GM23338 (cell line): ENCODE results near the gene CHD5. TPM values are rescaled to one million over a fixed set of nuclear protein-coding genes. Genes with fewer than 3 reads are reported as not detected.

Source experiments
- ATAC-seq: fragments of 200-7000 bp; cut with Tn5 transposase; 3 replicates; pipeline ENCODE4 v1.9.1; 2020
- DNase-seq: peaks from one replicate; pipeline ENCODE4 v3.0.0-alpha.2; 2015; ENCODE audit warnings: low spot score
- H2AFZ ChIP-seq: fragments of 200-600 bp; sonication (generic); 2 replicates; pipeline ENCODE4 v1.8.0; 2016; ENCODE audit warnings: antibody characterized with exemption, mild to moderate bottlenecking, moderate library complexity
- H3F3A ChIP-seq: fragments of 200-600 bp; sonication (generic); replicated peaks from 2 replicates; pipeline ENCODE4 v1.8.0; 2017; ENCODE audit warnings: antibody characterized with exemption, mixed run types, low read depth
- H3K27ac ChIP-seq: fragments of 200-600 bp; sonication (generic); 2 replicates; pipeline ENCODE4 v1.6.1; 2016; ENCODE audit warnings: low read depth
- H3K27me3 ChIP-seq: fragments of 200-600 bp; sonication (generic); 2 replicates; pipeline ENCODE4 v1.8.0; 2016; ENCODE audit warnings: mild to moderate bottlenecking, mixed run types, moderate library complexity; ENCODE audit not compliant: insufficient read depth
- H3K36me3 ChIP-seq: fragments of 200-600 bp; sonication (generic); 2 replicates; pipeline ENCODE4 v1.8.0; 2016; ENCODE audit warnings: mild to moderate bottlenecking; ENCODE audit not compliant: insufficient read depth
- H3K4me1 ChIP-seq: fragments of 200-600 bp; sonication (generic); 2 replicates; pipeline ENCODE4 v1.8.0; 2016; ENCODE audit warnings: mild to moderate bottlenecking, moderate library complexity; ENCODE audit not compliant: insufficient read depth
- H3K4me2 ChIP-seq: fragments of 200-600 bp; sonication (generic); 2 replicates; pipeline ENCODE4 v1.7.1; 2017; ENCODE audit warnings: mixed run types
- H3K4me3 ChIP-seq: fragments of 200-600 bp; sonication (generic); 2 replicates; pipeline ENCODE4 v1.6.1; 2016; ENCODE audit warnings: mixed run types
- H3K79me2 ChIP-seq: fragments of 200-600 bp; sonication (generic); replicated peaks from 2 replicates; pipeline ENCODE4 v1.8.0; 2017; ENCODE audit warnings: mild to moderate bottlenecking; ENCODE audit not compliant: insufficient read depth
- H3K9me2 ChIP-seq: fragments of 200-600 bp; sonication (generic); 2 replicates; pipeline ENCODE4 v1.8.0; 2017; ENCODE audit not compliant: insufficient read depth
- H4K20me1 ChIP-seq: fragments of 200-600 bp; sonication (generic); replicated peaks from 2 replicates; pipeline ENCODE4 v1.8.0; 2017; ENCODE audit warnings: mild to moderate bottlenecking; ENCODE audit not compliant: insufficient read depth
- H3K27ac Mint-ChIP-seq: 2 replicates; pipeline ENCODE4 v1.8.0; 2020; ENCODE audit warnings: inconsistent platforms, mild to moderate bottlenecking, moderate library complexity, mixed read lengths
- H3K27me3 Mint-ChIP-seq: 3 replicates; pipeline ENCODE4 v1.8.0; 2022; ENCODE audit warnings: low read depth, mild to moderate bottlenecking, moderate library complexity, mixed read lengths, inconsistent platforms; ENCODE audit not compliant: insufficient read depth, poor library complexity
- H3K36me3 Mint-ChIP-seq: 3 replicates; pipeline ENCODE4 v1.8.0; 2021; ENCODE audit warnings: low read depth, mild to moderate bottlenecking, inconsistent platforms, moderate library complexity, mixed read lengths
- H3K4me1 Mint-ChIP-seq: 3 replicates; pipeline ENCODE4 v1.8.0; 2020; ENCODE audit warnings: mild to moderate bottlenecking, inconsistent platforms, mixed read lengths
- H3K4me3 Mint-ChIP-seq: 3 replicates; pipeline ENCODE4 v1.8.0; 2021; ENCODE audit warnings: moderate library complexity, mild to moderate bottlenecking, inconsistent platforms, mixed read lengths
- H3K9me3 Mint-ChIP-seq: 3 replicates; pipeline ENCODE4 v1.8.0; 2020; ENCODE audit warnings: moderate library complexity, mild to moderate bottlenecking, inconsistent platforms, mixed read lengths
- JUNB ChIP-seq: IDR thresholded peaks from one replicate; pipeline ENCODE4 v1.6.1; 2016; ENCODE audit warnings: antibody characterized with exemption; ENCODE audit not compliant: unreplicated experiment
- NANOG ChIP-seq: IDR thresholded peaks from 2 replicates; pipeline ENCODE4 v1.6.1; 2016; ENCODE audit warnings: antibody characterized with exemption, borderline replicate concordance
- STAT1 ChIP-seq: IDR thresholded peaks from one replicate; pipeline ENCODE4 v1.6.1; 2016; ENCODE audit warnings: antibody characterized with exemption; ENCODE audit not compliant: unreplicated experiment
- polyA plus RNA-seq: library from polyadenylated mRNA; unstranded; fragments of >200 nt; fragmentation: Nextera tagmentation; extraction: Ambion mirVana; gene quantifications from 2 replicates; pipeline ENCODE4 v1.2.1, GENCODE V29; 2016
- total RNA-seq: library from RNA; depleted of rRNA; stranded (reverse); fragments of >200 nt; shearing (Covaris generic); gene quantifications from 2 replicates; pipeline ENCODE4 v1.2.3, GENCODE V29; 2014
- TF ChIP-seq, protein P1 (sequence below): IDR thresholded peaks from one replicate; pipeline ENCODE4 v1.6.1; 2018; ENCODE audit warnings: antibody characterized with exemption; ENCODE audit not compliant: unreplicated experiment
- TF ChIP-seq, protein P2 (sequence below), 2 experiments: fragments of 200-600 bp in 1 of 2; sonication (generic) in 1 of 2; conservative IDR thresholded peaks; 2 replicates each; pipeline versions ENCODE4 v1.5.1 to v1.6.1; 2016 to 2017; ENCODE audit warnings: antibody characterized with exemption in 2 of 2, low read depth in 2 of 2, mild to moderate bottlenecking in 2 of 2, moderate library complexity in 1 of 2
- TF ChIP-seq, protein P3 (sequence below): IDR thresholded peaks from 2 replicates; pipeline ENCODE4 v1.6.1; 2016; ENCODE audit warnings: antibody characterized with exemption

The CHD5 gene
- total and polyA plus RNA-seq, 2 experiments from 2014 or later = 0.32 to 1.0 TPM

DNA sequence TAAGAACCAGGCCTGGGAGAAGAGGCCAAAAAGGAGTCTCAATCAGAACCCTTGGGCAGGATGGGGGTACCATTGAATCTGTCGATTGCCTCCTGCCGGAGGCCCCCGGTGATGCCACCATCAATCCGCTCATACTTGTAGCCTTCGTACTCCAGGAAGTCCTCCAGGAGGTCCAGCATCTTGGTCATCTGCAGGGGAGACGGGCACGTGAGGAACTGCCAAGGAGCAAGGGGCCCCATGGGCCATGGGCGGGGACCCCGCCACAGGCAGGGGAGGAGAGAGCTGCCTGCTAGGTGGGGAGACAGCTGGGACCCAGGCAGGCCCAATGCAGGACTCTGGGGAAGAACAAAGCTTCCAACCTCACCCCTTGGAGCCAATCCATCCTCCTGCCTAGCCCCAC, 48.6 kb downstream of the CHD5 start (continued):
- TF ChIP-seq, protein P1, sequence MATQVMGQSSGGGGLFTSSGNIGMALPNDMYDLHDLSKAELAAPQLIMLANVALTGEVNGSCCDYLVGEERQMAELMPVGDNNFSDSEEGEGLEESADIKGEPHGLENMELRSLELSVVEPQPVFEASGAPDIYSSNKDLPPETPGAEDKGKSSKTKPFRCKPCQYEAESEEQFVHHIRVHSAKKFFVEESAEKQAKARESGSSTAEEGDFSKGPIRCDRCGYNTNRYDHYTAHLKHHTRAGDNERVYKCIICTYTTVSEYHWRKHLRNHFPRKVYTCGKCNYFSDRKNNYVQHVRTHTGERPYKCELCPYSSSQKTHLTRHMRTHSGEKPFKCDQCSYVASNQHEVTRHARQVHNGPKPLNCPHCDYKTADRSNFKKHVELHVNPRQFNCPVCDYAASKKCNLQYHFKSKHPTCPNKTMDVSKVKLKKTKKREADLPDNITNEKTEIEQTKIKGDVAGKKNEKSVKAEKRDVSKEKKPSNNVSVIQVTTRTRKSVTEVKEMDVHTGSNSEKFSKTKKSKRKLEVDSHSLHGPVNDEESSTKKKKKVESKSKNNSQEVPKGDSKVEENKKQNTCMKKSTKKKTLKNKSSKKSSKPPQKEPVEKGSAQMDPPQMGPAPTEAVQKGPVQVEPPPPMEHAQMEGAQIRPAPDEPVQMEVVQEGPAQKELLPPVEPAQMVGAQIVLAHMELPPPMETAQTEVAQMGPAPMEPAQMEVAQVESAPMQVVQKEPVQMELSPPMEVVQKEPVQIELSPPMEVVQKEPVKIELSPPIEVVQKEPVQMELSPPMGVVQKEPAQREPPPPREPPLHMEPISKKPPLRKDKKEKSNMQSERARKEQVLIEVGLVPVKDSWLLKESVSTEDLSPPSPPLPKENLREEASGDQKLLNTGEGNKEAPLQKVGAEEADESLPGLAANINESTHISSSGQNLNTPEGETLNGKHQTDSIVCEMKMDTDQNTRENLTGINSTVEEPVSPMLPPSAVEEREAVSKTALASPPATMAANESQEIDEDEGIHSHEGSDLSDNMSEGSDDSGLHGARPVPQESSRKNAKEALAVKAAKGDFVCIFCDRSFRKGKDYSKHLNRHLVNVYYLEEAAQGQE = no peak
- no peak for TF ChIP-seq JUNB

DNA sequence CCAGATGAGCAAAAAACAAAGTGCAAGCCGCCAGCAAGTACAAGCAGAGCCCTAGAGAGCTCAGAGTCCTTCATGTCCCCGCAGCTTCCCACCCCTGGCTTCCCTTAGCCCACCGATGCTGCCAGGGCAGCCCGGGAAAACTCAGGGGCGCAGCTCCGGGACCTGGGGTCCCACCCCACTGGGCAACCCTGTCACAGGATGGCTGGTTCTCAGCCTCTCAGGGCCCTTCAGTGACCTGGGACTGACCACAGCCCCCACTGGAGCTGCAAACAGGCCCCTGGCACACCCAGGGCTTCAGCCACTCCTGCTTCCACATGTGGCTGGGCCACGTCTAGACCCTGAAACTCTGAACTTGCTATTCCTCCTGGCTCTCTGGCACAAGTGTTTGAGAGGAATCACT, 49.5 kb downstream of the CHD5 start:
- Histone ChIP-seq H3K4me2 (no peak overlapping the region), H3F3A (no peaks in the 10 kb centered on the region), H3K4me1 (no peaks in the 10 kb centered on the region), H2AFZ (no peak overlapping the region), H3K36me3 (no peaks in the 10 kb centered on the region), H3K27me3 (no peaks in the 10 kb centered on the region), H3K27ac (no peak overlapping the region), H3K9me2 (no peaks in the 10 kb centered on the region), H4K20me1 (no peaks in the 10 kb centered on the region), H3K4me3 (no peak overlapping the region), H3K79me2 (no peaks in the 10 kb centered on the region)
- Mint-ChIP-seq H3K4me3 (no peak overlapping the region), H3K27ac (no peak overlapping the region), H3K9me3 (no peaks in the 10 kb centered on the region; the same call in 2 of the 3 replicates), H3K4me1 (no peaks in the 10 kb centered on the region; the same call in 2 of the 3 replicates), H3K27me3 (peaks cover 21% of the 10 kb centered on the region), H3K36me3 (no peaks in the 10 kb centered on the region; the same call in 2 of the 3 replicates)
- DNase-seq = no peak
- ATAC-seq = no peak
- TF ChIP-seq, protein P2, sequence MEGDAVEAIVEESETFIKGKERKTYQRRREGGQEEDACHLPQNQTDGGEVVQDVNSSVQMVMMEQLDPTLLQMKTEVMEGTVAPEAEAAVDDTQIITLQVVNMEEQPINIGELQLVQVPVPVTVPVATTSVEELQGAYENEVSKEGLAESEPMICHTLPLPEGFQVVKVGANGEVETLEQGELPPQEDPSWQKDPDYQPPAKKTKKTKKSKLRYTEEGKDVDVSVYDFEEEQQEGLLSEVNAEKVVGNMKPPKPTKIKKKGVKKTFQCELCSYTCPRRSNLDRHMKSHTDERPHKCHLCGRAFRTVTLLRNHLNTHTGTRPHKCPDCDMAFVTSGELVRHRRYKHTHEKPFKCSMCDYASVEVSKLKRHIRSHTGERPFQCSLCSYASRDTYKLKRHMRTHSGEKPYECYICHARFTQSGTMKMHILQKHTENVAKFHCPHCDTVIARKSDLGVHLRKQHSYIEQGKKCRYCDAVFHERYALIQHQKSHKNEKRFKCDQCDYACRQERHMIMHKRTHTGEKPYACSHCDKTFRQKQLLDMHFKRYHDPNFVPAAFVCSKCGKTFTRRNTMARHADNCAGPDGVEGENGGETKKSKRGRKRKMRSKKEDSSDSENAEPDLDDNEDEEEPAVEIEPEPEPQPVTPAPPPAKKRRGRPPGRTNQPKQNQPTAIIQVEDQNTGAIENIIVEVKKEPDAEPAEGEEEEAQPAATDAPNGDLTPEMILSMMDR (conservative IDR thresholded peaks at IDR 0.05; ENCODE audit: low read depth in 2 of 2) = no peak
- TF ChIP-seq, protein P1 = no peak
- TF ChIP-seq, protein P3, sequence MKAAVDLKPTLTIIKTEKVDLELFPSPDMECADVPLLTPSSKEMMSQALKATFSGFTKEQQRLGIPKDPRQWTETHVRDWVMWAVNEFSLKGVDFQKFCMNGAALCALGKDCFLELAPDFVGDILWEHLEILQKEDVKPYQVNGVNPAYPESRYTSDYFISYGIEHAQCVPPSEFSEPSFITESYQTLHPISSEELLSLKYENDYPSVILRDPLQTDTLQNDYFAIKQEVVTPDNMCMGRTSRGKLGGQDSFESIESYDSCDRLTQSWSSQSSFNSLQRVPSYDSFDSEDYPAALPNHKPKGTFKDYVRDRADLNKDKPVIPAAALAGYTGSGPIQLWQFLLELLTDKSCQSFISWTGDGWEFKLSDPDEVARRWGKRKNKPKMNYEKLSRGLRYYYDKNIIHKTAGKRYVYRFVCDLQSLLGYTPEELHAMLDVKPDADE = no peak
- TF ChIP-seq STAT1 (no peak), NANOG (no peak)
